GM12892 (cell line): ENCODE results near the gene OXNAD1.

Source experiments
- POLR2A ChIP-seq: IDR thresholded peaks from 2 replicates; pipeline ENCODE4 v1.6.1; 2011; ENCODE audit warnings: low read depth, low read length, control low read depth
- POLR2AphosphoS5 ChIP-seq: IDR thresholded peaks from 2 replicates; pipeline ENCODE4 v1.6.1; 2011; ENCODE audit warnings: low read depth, low read length, control low read depth
- TAF1 ChIP-seq: IDR thresholded peaks from 2 replicates; pipeline ENCODE4 v1.6.1; 2011; ENCODE audit warnings: low read depth, mild to moderate bottlenecking, control low read depth, low read length, borderline replicate concordance

GRCh38 chr3:16337856-16338540 lies 73.0 kb downstream of the OXNAD1 start:
- TF ChIP-seq POLR2A (peak; percentile 47; the same call in 1 of the 2 replicates), POLR2AphosphoS5 (peak; percentile 70; the same call in 1 of the 2 replicates), TAF1 (no peak)
